ENCODE measurements around the gene AIFM1.
A peak's percentile ranks its signal among the peaks of the same experiment; 100 is the strongest.
"Not testable (repeated sequence)": the region's sequence is repeated elsewhere in the genome, so short reads cannot be mapped to it uniquely, and the experiment has no call there.

AIFM1 gene

DNA sequence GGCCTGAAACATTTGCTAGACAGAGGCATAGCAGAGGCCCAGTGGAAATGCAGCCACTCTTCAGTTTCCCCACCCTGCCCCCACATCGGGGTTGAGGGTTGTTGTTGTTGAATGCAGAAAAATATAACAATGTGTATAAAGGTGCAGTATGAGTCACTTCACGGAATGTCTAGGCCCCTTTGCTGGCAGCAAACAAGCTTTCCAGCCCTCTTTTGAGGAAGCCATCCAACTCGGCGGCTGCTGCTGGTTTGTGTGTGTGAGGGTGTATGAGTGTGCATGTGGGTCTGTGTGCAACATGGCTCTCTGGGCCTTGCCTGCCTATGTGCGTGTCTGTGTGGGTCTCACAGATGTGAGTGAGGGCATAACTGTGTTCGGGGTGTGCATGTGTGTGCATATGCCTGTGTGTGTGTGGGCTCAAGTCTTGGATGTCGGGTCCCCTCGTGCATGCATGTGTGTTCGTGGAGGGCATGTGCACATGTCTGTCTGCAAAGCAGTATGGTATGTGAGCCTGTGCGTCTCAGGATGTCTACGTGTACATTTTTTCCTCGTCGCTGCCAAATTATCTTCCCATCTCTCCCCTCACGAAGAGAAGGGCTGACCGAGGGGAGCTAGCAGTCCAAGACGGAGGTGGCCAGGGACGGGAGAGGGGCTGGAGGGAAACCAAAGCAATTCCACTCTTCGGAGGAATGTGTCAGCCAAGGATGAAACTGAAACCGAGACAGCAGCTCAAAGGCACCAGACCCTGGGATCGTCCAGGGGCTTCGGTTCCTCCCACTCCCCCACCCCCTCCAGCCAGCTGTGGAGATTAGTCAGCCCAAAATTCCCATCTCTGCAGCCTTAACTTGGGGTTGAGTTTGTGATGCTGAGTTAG, 47.0 kb downstream of the AIFM1 start:
- DNase-seq, result no peak

DNA sequence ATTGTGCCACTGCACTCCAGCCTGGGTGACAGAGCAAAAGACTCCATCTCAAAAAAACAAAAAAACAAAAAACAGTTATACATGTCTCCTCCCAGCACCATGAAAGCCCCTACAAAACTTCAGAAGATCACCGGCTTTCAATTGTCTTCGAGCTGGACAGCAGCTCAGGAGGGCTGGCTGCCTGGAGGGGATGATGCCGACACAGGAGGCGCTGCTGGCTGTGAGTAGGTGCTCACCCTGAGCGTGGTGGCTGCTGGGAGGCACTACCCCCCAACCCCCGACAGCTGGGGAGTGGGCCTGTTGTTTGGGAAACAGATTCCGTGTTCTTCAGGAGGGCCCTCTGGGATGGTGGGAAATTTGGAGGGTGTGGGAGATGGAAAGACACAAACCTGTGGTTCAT, 48.5 kb downstream of the AIFM1 start:
- no peak for DNase-seq

DNA sequence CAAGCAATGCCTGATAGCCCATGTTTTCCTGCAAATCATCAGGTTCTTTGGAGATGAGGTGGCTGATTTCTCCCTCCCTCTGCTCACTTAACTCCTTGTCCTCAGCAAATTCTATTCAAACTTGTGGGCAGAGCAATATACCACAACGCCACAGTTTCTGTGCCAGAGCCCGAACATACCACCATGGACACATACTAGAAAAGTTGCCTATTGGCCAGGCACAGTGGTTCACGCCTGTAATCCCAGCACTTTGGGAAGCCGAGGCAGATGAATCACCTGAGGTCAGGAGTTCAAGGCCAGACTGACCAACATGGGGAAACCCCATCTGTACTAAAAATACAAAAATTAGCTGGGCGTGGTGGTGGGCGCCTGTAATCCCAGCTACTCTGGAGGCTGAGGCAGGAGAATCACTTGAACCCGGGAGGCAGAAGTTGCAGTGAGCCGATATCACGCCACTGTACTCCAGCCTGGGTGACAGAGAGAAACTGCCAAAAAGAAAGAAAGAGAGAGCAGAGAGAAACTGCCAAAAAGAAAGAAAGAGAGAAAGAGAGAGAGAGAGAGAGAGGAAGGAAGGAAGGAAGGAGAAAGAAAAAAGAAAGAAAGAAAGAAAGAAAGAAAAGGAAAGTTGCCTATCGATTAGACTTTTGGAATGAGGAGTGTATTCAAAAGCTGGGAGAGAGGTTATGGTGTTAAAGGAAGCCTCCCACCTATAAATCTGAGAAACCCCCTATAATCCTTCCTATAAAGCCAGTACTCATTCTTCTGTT, 50.3 kb downstream of the AIFM1 start:
- not testable (repeated sequence) for DNase-seq

DNA sequence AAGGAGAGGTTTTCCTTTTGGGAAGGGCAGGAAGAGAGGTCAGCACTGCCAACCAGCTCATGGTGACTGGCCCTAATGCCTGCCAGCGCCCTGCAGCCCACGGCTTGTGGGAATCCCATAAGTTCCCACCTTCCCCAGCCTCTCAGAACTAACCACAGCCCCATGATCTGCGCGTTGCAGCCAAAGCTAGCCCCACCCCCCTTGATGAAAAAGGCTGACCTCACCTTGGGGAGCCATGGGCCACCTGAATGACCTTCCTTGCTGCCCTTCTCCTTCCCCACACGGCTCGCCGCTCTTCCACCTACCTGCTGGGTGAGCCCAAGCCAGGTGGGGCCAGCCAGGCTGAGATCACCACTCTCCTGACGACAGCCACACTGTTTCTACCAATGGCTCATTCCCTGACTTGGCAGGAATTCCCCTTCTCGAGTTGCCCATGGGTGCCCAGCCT, 51.5 kb downstream of the AIFM1 start:
- DNase-seq, result no peak

DNA sequence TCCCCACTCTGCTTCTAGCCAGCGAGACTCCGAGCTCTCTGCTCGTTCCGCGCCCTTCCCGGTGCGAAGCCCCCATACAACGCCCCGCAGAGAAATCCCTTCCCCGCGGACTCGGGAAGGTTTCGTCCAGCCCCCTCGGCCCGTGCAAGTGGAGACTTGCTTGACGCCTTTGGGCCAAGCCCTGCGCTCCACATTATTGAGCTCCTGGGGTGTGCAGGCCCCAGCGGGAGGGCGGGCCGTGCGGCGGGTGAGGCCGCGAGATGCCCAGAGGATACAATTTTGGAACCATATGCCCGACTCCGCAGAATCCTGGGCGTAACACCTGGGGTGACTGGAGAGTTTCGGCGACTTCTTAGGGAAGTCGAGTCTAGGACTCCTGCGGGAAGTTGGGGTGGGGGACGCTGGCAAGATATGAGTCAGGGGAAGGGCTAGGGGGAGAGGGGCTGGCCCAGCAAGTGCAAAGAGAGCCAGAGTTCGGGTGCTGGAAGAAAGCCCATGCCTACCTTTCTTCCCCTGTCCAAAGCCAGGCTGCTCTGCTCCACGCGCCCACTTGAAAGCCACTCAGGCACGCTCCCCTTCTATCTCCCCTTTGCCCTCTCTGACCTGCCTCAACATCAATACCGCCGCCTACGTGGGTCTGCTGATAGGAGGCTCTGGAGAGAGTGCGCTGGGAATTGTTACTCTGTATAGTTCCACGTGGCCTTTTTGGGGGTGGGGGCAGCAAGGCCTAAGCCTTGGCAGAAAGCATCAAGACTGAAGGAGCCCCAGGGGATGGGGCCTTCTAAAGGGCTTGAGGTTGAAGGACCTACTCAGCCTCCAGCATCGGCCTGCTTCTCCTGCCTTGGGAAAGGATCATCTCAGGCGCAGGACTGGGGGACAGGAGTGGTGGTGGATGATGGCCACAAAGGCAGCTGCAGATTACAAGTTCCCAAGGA, 54.2 kb downstream of the AIFM1 start:
- DNase-seq, result no peak

DNA sequence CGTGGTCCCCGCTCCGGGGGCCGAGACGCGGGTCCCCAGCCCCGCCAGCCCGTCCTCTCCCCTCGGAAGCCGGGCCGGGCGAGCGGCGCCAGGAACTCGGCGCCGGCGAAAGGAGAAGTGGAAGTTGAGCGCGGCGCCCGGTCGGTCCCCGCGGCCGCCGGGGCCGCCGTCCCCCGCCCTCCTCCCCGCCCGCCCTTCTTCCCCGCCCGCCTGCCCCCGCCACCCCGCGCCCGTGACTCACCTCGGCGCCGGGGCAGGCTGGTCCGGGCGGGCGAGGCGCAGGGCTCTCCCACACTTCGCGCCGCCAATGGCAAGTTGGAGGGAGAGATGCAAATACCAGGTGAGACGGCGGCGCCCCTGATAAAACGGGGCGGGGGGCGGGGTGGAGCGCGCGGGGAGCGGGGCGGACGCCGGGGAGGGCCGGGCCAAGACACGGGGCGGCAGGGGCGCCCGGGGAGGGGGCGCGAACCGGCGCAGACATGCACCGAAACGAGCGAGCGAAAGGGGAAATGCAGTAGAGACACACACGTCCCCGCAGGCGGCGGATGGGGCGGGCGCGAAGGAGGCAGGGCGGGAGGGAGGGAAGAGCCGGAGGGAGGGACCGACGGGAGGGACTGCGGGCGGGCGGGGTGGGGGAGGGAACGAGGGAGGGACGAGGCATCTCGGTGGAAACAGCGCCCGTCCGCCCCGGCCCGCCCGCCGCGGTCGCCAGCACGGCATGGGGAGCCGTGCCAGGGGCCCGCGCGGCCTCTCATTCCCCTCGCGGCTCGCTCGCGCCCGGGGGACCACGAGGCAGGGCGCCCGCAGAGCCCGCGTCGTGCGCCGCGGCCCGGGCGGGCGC, 55.0 kb downstream of the AIFM1 start, which contains the start of gene ELF4:
Gene ELF4, minus strand, starts transcription at position 119 of the 841 bp plus-strand sequence. CDS start 29,167 bp downstream, outside the sequence.
- peak; percentile 15 for DNase-seq

DNA sequence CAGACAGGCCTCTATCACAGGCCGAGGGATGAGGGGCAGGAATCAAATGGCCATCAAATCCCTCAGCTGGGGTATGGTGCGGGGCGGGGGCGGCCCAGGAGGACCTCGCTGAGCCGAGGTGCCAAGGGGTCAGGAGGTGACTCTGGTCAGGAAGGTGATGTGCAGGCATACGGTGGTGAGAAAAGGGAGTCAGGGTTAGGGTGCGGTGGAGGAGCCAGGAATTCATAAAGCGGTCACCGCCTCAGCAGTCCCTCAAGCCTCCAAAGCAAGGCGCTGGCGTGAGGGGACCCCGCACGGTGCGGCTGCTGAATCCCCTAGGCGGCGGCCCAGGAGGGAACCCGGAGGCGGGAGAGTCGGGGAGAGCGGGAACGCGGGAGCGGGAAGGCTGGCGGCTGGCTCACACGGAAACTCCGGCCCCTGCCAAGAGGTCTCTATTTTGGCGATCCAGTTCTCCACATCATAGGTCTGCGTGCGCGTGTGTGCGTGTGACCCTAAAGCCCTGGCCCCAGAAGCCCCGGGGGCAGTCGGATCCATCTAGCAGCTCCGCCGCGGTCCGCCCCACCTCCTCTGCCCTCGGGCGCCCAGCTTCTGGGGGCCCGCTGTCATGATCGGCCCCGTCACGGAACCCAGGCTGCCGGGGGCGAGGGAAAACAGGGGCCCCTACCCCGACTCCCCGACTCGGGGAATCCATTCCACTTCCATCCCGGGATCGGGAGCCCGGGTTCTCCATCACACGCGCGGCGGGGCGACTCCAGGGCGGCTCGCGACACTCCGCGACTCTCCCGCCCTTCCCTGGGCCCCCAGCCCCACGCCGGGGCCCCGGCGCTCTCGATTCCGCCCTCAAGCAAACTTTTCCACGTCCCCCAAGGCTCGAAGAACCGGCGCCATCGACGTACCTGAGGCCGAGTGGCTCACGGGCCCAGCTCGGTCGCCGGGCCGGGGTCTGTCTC, 55.9 kb downstream of the AIFM1 start:
- DNase-seq, result peak; percentile 10

DNA sequence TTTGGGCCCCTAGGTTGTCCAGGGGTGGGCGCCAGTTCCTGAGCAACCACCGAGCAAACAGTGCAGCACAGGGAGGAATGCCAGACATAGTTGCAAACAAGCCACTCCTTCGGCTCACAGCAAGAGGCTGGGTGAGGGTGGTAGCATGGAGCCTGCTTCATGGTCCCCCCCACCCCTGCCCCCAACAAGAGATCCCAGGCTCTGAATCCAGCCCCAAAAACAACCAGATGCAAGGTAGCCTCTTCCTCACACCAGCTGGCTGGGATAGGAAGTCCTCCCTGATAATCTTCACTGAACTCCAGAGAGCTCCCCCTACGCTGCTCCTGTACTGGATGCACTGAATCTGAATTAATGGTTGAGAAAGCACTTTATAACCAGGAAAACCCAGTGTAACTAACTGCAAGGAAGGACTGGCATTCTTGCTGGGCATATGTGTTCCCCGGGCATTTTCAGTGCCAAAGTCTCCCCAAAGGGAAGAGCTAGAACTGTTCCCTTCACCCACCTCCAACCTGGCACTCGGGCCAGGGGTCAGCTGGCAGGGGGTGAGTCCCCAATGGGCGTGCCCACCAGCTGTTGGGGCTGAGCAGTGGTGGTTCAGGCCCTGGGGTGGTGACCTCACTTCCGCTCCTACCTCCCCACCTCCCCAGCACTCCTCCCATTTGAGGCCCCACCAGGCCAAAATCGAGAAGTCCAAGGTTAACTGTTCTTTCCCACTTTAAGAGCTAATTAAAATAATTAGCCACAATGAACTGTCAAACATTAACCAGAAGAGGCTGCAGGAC, 56.8 kb downstream of the AIFM1 start:
- no peak for DNase-seq

DNA sequence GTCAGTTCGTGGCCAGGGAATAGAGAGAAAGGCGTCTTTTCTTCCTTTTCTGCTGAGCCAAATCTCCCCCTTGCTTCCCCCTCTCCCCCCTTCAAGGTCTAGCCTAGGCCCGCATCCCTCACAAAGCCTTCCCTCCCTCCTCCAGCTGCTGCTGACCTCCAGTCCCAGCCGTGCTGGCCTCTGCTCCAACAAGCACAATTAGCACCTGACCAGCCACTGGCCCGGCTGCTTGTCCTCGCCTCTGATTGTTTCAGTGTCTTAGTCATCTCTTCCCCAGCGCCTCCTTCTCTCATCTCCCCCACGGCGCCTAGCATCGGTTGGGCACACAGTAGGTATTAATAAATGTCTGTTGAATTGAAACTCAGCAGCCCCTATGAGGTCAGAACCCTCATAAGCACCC, 59.6 kb downstream of the AIFM1 start:
- DNase-seq, result no peak

DNA sequence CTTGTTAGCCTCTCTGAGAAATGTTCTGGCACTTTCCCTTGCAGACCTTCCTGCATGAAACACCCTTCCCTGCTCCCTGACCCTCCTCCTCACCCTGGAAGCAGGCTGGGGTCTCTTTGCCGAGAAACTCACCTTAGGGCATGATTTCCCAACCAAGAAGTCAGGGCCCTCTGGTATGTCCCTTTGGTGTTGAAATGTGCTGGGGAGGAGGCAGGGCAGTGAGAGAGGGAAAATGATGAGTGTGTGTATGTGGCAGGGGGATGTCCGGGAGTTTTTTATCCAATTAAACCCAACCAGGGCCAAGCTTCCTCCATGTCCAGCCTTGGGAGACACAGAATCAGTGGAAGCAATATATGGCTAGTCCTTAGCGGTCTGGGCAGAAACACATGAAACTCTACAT, 60.4 kb downstream of the AIFM1 start:
- no peak for DNase-seq

DNA sequence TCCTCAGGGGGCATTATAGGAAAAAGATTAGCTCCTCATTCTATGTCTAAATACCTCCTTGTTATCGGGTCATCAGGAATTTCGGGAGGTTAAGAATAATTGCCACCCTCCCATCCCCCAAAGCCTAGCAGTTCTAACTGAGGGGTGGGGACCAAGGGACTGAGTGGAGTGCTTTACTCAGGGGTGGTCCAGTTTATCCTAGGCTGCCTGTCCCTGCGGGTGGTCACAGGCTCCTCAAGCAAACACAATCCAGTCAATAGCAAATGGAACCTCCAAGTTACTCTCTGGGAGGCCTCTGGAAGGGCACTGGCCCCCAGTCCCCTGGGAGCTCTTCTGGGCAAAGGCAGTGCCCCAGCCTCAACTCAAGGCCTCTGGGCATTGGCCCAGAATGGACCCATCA, 62.0 kb downstream of the AIFM1 start:
- DNase-seq, result no peak

DNA sequence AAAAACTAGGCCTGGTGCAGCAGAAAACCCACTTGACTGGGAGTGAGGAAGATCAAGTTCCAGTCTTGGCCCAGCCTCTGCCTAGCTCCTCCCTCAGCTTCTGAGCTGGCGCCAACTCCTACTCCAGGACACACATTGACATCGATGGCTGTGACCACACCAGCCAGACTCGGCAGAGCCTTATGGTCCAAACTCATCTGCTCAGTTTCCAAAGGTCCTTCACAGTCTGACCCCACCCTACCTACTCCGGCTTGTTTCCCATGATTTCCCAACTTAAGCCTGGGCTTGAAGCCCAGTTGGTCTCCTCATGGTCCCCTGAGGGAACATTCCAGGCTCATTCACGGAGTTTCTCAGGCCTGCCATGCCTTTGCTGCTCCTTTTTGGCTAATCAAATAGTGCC, 65.5 kb downstream of the AIFM1 start:
- no peak for DNase-seq

DNA sequence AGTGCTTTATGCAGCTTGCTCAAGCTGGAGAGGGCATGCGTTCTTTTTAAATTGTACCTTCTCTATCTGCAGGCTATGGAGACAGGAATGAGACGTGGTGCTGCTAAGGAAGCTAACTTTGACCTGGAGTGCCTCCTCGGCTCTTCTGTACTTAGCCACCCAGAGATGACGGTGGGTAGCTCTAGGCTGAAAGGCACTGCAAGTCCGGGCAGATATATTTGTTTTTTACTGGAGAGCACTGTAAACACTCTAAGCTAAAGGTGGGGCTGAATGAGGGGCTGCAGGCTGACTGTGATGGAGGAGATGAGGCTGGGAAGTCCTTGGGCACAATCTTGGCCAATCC, 67.5 kb downstream of the AIFM1 start:
- DNase-seq, result no peak

DNA sequence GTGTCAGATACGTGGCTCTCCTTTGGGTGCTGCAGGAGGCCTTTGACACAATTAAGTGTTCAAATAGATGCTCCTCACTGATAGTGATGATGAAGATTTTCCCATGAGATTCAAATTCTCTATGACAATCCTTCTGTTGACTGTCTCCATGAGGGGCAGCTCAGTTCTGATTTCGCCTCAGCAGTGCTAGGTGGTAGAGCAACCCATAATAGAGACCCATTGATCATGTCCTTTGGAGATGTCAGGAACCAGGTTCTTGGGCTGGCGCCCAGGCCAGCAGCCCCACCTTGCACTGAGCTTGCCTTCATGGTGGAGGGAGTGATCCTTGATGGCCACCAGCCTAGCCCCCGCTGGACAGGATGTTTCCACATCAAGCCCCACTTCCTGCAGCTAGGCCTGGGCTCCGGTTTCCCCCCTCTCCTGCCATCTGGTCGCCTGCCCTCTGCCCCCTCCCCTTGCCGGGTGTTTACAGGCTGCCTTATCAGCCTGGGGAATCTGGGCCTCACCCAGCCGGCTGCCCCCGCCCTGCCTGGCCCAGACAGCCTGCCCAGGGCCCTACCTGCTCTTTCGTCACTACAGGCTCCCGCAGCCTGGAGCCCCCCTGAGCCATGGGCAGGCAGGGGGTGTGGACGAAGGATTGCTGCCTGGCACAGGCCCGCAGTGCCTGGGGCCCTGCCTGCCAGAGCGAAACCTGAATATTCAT, 68.0 kb downstream of the AIFM1 start:
- no peak for DNase-seq

DNA sequence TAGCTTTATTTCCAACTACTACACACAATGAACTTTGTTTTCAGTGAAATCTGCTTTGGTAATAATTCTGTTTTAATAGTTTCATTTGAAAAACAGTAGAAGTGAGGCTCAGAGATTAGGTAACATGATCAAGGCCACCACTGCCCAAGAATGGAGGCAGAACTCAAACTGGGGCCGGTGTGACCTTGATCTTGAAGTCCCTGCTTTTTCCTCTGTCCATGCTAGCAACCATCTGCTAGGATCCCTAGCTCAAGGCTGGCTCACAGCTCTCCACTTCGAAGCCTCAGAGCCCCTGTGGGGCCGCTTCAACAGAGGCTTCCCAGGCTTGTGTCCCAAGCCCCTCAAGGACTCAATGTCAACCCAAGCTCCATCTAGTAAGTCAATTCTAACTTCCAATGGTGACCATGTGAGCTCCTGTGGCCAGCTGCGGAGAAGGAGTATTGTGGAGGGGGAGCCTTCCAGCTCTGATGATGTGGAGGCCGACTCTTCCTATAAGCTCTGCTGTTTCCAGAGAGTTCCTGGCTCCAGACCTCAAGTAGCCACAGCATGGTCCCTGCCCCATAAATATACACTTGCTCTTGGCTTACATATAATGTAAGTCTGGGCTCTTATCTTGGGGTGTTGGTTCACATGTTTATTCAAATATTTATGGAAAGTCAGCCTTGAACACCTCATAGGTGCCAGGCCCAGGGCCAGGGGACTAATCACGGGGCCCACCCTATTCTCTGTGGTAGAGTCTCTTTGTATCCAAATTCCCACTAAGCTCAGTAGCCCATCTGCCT, 70.2 kb downstream of the AIFM1 start:
- no peak for DNase-seq

DNA sequence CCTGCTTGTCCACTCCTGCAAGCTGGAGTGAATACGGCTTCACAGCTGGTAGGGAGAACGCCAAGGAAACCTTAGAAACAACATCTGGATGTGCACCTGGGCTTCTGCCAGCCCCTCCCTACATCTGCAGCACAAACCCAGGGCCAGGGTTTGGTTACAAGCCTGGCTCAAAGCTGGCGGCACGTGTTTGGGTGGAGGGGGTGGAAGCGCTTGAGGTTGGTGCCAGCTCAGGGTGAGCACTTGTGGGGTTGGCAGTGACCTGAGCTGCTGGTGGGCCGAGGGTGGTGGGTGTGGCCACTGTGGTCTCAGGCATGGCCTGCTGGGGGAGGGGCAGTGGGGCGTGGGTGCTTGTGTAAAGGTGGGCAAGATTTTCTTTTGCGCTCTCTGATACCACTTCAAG, 70.9 kb downstream of the AIFM1 start:
- DNase-seq, result no peak

DNA sequence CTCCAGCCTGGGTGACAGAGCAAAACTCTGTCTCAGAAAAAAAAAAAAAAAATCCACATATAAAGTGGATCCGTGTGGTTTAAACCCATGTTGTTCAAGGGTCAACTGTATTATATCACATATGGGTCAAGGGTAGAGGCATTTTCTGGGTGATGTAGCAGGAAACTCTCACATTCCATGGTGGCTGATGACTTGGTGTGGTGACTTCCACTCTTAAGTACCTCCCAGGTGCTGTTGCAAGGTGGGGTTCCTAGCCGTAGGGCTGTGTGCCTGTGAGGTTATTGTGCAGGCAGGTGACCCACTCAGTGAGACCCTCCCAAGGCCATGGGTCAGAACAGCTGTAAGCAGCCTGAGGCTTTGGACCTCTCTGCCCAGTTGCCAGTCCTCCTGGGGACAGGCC, 72.4 kb downstream of the AIFM1 start:
- DNase-seq, result no peak

DNA sequence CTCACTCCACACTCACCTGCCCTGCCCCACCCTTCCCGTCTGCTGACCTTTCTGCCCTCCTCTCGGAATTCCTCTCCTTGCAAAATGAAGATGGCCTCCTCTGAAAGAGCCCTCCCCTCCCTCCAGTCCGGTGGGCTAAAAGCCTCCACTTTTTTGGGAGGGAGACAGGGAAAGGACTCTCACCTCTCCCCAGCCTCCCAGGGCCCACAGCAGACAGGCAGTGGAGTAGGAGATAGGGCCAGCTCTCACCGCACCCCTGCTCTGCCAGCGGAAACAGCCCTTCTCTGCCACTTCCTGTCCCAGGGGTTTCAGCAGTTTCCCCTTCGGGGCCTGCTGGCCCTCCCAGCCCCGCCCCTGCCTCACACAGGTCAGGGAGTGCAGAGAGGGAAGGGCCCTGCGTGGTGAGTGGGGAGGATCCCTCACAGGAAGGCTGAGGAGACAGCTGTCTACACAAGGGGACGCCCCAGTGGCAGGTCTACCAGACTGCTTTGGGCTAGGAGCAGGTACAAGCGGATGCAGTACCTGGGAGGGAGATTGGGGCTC, 73.6 kb downstream of the AIFM1 start:
- DNase-seq, result no peak

Measured in COR-L47 (cell line).